Testis (tissue), 3 donors: ENCODE measurements around the gene SP4. TPM values are rescaled to one million over a fixed set of nuclear protein-coding genes. Genes with fewer than 3 reads are reported as not detected.

Experiments used
- DNase-seq: peaks from one replicate; pipeline ENCODE4 v3.0.0-alpha.2; 2019
- H3K27ac ChIP-seq, 2 donors: fragments of 200-600 bp; sonication (generic); one replicate each; pipeline ENCODE4 v1.5.1; 2019
- H3K27me3 ChIP-seq: fragments of 200-600 bp; sonication (generic); one replicate; pipeline ENCODE4 v1.5.1; 2019
- H3K36me3 ChIP-seq: fragments of 200-600 bp; sonication (generic); one replicate; pipeline ENCODE4 v1.5.1; 2017; ENCODE audit warnings: low read depth; ENCODE audit errors: missing control alignments
- H3K4me1 ChIP-seq: fragments of 200-600 bp; sonication (generic); one replicate; pipeline ENCODE4 v1.5.1; 2019
- H3K4me3 ChIP-seq, 2 donors: fragments of 200-600 bp; sonication (generic); one replicate each; pipeline ENCODE4 v1.5.1; 2017 to 2019
- H3K9me3 ChIP-seq: fragments of 200-600 bp; sonication (generic); one replicate; pipeline ENCODE4 v1.5.1; 2017
- POLR2A ChIP-seq: fragments of 450-650 bp; IDR thresholded peaks from one replicate; pipeline ENCODE4 v1.6.1; 2017; ENCODE audit warnings: antibody characterized with exemption, mild to moderate bottlenecking, moderate library complexity
- WGBS, 2 donors: methylation state at CpG; one replicate each; pipeline ENCODE4 v1.1.5; 2018; 5-methylcytosine and 5-hydroxymethylcytosine counted together
- intact Hi-C: fragments of 100-400 bp; cut with DNase I; formaldehyde crosslinking; loops from one replicate; pipeline ENCODE4 v1.15.1; 2023; ENCODE audit warnings: low total_unique reads
- polyA plus RNA-seq: library from polyadenylated mRNA; stranded (reverse); fragments of 350-450 nt; fragmentation: Illumina TruSeq; extraction: RNeasy Lipid Tissue Mini Kit (QIAGEN cat#74804); gene quantifications from one replicate; pipeline ENCODE4 v1.2.3, GENCODE V29; 2014; ENCODE audit warnings: low read depth, low replicate concordance; ENCODE audit not compliant: insufficient read depth
- total RNA-seq, 2 donors: library from RNA; depleted of rRNA; stranded (reverse); fragments of >200 nt; gene quantifications; one replicate each; pipeline ENCODE4 v1.2.3, GENCODE V29; 2016
- TF ChIP-seq, protein P1 (sequence below), 3 experiments: fragments of 450-650 bp in 2 of 3; fragments of 200-600 bp in 1 of 3; sonication (generic) in 1 of 3; IDR thresholded peaks; one replicate each; pipeline ENCODE4 v1.5.1; 2016 to 2019; ENCODE audit warnings: antibody characterized with exemption in 3 of 3, mild to moderate bottlenecking in 2 of 3, moderate library complexity in 1 of 3

The SP4 gene
- total and polyA plus RNA-seq, 3 donors from 2014 or later, result 6.0 to 14.7 (median 13.6) TPM

- no peaks in the 10 kb centered on the region for H3K36me3 ChIP-seq
- H3K27ac ChIP-seq, result no peak overlapping the region
- no peaks in the 10 kb centered on the region for H3K27me3 ChIP-seq
- no peaks in the 10 kb centered on the region for H3K9me3 ChIP-seq
- no peak for DNase-seq
- 32 to 36% methylated on average over 3 of the region's 3 CpGs for WGBS, 2 donors
- TF ChIP-seq, protein P1, sequence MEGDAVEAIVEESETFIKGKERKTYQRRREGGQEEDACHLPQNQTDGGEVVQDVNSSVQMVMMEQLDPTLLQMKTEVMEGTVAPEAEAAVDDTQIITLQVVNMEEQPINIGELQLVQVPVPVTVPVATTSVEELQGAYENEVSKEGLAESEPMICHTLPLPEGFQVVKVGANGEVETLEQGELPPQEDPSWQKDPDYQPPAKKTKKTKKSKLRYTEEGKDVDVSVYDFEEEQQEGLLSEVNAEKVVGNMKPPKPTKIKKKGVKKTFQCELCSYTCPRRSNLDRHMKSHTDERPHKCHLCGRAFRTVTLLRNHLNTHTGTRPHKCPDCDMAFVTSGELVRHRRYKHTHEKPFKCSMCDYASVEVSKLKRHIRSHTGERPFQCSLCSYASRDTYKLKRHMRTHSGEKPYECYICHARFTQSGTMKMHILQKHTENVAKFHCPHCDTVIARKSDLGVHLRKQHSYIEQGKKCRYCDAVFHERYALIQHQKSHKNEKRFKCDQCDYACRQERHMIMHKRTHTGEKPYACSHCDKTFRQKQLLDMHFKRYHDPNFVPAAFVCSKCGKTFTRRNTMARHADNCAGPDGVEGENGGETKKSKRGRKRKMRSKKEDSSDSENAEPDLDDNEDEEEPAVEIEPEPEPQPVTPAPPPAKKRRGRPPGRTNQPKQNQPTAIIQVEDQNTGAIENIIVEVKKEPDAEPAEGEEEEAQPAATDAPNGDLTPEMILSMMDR (IDR thresholded peaks at IDR 0.05), result no peak
- no peak for TF ChIP-seq POLR2A
- no peak overlapping the region for H3K4me3 ChIP-seq
- H3K4me1 ChIP-seq, result peaks cover 12% of the 10 kb centered on the region
- intact Hi-C loops, result no loop called here
These were observed 116.8 kb downstream of the SP4 start for GRCh38 chr7:21544715-21545114.

DNA sequence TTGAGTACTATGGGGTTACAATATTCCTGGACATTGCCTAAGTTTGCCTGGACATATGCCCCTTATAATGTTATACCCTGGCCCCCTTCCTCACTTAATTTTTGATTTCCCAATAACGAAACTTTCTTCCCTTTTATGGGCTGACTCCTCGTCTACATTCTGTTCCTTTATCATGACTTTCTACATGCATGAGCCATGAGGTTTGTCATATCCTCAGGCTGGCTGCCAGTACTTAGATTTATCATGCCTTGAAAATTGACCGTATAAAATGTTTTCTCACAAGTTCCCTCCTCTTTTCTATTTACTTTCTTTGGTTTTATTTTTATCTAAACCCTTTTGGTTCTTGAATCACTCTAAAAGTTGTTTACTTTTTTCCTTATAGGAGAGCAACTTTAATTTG is 119.6 kb downstream of the SP4 start:
- no peak for DNase-seq
- TF ChIP-seq POLR2A, result no peak
- TF ChIP-seq, protein P1 (IDR thresholded peaks at IDR 0.05), result no peak
- H3K27me3 ChIP-seq, result no peaks in the 10 kb centered on the region
- H3K36me3 ChIP-seq, result no peaks in the 10 kb centered on the region
- no peaks in the 10 kb centered on the region for H3K9me3 ChIP-seq
- intact Hi-C loops, result no loop called here
- H3K4me1 ChIP-seq, result peaks cover 12% of the 10 kb centered on the region
- WGBS, 2 donors, result 43 to 46% methylated on average over 3 of the region's 3 CpGs
- no peak overlapping the region for H3K27ac ChIP-seq
- H3K4me3 ChIP-seq, result no peak overlapping the region

DNA sequence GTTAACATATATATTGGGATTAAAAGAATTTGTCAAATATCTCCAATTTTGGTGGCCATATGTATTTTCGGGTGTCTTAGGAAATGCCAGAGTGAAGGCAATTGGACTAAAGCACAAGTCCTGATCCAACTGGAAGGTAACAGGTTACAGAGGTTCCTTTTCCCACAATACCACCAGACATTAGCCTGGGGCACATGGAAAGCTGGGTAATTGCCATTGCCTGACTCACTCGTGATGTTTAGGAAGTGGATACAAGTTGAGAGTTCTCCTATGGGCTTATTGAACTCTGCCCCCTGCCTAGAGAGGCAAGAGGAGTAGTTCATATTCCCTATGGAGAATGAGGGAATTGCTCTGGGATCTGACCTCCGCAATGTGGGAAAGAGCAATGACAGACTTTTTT is 120.6 kb downstream of the SP4 start:
- no peak for TF ChIP-seq POLR2A
- TF ChIP-seq, protein P1 (IDR thresholded peaks at IDR 0.05), result no peak
- Histone ChIP-seq H3K27me3 (no peaks in the 10 kb centered on the region), H3K36me3 (no peaks in the 10 kb centered on the region), H3K9me3 (no peaks in the 10 kb centered on the region), H3K27ac (no peak overlapping the region), H3K4me1 (peaks cover 3% of the 10 kb centered on the region), H3K4me3 (no peak overlapping the region)
- DNase-seq, result no peak
- intact Hi-C loops, result no loop called here
- 63 to 75% methylated on average over 3 of the region's 3 CpGs for WGBS, 2 donors

DNA sequence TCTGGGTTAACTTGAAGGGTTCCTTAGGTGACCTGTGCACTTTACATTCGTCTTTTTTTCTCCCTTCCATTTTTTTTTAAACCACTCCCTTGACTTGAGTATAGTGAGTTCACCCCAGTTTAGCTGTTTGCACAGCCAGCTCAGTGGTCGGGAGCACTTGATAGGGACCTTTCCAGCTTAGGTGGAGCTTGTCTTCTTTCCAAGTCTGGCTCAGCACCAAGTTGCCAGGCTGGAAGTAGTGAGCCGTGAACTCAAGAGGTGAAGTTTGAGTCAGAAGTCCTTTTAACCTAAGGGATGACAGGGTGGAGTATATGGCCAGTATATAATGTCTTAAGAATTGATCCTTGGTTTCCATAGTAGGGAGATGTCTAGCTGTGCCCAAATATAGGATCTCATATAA is 122.2 kb downstream of the SP4 start:
- intact Hi-C loops, result no loop called here
- Histone ChIP-seq H3K4me1 (no peaks in the 10 kb centered on the region), H3K27me3 (no peaks in the 10 kb centered on the region), H3K36me3 (no peaks in the 10 kb centered on the region), H3K4me3 (no peak overlapping the region), H3K9me3 (no peaks in the 10 kb centered on the region), H3K27ac (no peak overlapping the region)
- DNase-seq, result no peak
- 81 to 85% methylated on average over 3 of the region's 3 CpGs for WGBS, 2 donors
- TF ChIP-seq, protein P1 (IDR thresholded peaks at IDR 0.05), result no peak
- TF ChIP-seq POLR2A, result no peak

GRCh38 chr7:21550821-21551531 is 123.1 kb downstream of the SP4 start:
- H3K36me3 ChIP-seq, result no peaks in the 10 kb centered on the region
- H3K4me1 ChIP-seq, result no peaks in the 10 kb centered on the region
- TF ChIP-seq POLR2A, result no peak
- TF ChIP-seq, protein P1 (IDR thresholded peaks at IDR 0.05), result no peak
- no peaks in the 10 kb centered on the region for H3K27me3 ChIP-seq
- no peaks in the 10 kb centered on the region for H3K9me3 ChIP-seq
- intact Hi-C loops, result no loop called here
- 68 to 71% methylated on average over 6 of the region's 6 CpGs for WGBS, 2 donors
- H3K27ac ChIP-seq, result no peak overlapping the region
- no peak overlapping the region for H3K4me3 ChIP-seq
- no peak for DNase-seq
